GM13977 (cell line): ENCODE data around the gene AHDC1.

Experiments
- DNase-seq: peaks from one replicate; pipeline ENCODE4 v3.0.0; 2012; ENCODE audit warnings: low spot score
- in situ Hi-C: fragments of 300-500 bp; cut with MboI; formaldehyde crosslinking; loops from one replicate; pipeline ENCODE4 v1.12.0; 2022; ENCODE audit warnings: low sequenced_read_pairs, low pct_unique_long_range_greater_than_20kb, mixed read lengths, inconsistent platforms; ENCODE audit not compliant: unreplicated experiment
- TF ChIP-seq, protein P1 (sequence below): IDR thresholded peaks from 2 replicates; pipeline ENCODE4 v1.5.1; 2012; ENCODE audit warnings: mild to moderate bottlenecking, control low read depth; ENCODE audit not compliant: insufficient read depth; ENCODE audit errors: extremely low read depth, missing control alignments

Gene AHDC1

DNA sequence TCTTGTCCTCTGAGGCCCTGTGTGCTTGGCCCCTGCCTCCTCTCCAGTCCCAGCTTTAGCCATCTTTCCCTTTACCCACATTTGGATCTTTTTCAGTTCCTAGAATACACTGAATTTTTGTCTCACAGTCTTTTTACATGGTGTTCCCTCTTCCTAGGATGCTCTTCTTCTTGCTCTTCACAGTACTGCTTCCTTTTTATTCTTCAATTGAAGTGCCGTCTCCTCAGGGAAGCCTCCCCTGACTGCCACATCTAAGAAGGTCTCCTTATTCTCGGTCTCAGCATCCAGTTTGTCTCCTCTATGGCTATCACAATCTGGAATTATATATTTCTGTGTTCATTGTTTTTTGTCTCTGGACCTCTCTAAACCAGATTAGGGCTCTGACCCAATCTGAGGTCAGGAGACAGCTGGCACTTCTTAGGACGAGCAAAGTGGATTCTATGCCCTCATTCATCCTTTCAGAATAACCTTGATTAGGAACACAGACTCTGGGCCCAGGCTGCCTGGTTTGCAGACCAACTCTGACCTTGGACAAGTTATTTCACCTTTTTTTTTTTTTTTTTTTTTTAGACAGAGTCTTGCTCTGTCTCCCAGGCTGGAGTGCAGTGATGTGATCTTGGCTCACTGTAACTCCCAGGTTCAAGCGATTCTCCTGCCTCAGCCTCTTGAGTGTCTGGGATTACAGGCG, 34.2 kb upstream of the AHDC1 start:
- in situ Hi-C loops, result no loop called here
- TF ChIP-seq, protein P1, sequence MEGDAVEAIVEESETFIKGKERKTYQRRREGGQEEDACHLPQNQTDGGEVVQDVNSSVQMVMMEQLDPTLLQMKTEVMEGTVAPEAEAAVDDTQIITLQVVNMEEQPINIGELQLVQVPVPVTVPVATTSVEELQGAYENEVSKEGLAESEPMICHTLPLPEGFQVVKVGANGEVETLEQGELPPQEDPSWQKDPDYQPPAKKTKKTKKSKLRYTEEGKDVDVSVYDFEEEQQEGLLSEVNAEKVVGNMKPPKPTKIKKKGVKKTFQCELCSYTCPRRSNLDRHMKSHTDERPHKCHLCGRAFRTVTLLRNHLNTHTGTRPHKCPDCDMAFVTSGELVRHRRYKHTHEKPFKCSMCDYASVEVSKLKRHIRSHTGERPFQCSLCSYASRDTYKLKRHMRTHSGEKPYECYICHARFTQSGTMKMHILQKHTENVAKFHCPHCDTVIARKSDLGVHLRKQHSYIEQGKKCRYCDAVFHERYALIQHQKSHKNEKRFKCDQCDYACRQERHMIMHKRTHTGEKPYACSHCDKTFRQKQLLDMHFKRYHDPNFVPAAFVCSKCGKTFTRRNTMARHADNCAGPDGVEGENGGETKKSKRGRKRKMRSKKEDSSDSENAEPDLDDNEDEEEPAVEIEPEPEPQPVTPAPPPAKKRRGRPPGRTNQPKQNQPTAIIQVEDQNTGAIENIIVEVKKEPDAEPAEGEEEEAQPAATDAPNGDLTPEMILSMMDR, result no peak

DNA sequence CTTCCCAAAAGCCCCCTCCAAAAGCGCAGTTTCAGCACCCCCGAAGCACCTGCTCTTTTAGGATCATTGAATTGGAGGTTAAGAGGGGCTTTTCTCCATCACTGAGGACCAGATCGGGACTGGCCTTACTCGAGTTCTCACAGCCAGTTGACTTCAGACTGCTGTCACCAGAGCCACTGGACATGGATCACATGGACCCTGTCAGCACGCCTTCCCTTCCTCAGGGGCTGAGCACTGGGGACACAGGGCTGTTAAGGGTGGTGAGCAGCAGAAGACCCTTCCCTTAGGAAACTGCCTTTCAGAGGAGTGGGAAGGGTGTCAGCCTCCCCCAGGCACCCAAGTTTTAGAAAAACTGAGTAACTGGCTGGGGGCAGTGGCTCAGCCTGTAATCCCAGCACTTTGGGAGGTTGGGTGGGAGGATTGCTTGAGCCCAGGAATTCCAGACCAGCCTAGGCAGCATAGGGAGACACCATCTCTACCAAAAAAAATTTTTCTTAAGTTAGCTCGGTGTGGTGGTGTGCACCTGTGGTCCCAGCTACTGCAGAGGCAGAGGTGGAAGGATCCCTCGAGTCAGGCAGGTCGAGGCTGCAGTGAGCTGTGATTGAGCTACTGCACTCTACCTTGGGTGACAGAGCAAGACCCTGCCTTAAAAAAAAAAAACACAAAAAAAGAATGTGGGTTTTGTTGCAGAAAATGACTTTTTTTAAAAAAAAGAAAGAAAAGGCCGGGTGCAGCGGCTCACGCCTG, 31.6 kb upstream of the AHDC1 start:
- DNase-seq, result no peak
- TF ChIP-seq, protein P1, result no peak
- in situ Hi-C loops, result no loop called here

More for the DNA sequence above, 34.2 kb upstream of the AHDC1 start:
- DNase-seq, result no peak

DNA sequence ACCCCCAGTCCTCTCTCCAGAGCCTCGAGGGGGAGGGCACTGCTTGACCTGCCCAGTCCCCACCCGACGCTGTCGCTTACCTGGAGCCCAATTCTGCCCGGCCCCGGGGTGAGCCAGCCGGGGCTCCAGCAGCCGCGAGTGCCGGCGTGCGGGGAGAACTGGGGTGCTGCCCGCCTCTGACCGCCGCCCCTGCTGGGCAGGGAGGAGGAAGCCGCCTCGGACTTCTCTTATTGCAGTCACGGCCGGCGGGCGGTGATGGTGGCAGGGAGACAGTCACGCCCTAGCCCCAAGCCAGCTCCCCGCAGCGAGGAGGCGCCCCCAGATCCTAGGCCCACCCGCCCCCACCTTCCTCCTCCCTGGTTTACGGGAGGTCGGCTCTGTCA, 31.0 kb upstream of the AHDC1 start, which contains the start of gene FGR:
Gene FGR (minus strand): TSS at position 201 of the 383 bp plus-strand sequence. CDS start 11,269 bp downstream, outside the sequence.
- DNase-seq, result no peak
- TF ChIP-seq, protein P1, result no peak
- in situ Hi-C loops, result no loop called here

DNA sequence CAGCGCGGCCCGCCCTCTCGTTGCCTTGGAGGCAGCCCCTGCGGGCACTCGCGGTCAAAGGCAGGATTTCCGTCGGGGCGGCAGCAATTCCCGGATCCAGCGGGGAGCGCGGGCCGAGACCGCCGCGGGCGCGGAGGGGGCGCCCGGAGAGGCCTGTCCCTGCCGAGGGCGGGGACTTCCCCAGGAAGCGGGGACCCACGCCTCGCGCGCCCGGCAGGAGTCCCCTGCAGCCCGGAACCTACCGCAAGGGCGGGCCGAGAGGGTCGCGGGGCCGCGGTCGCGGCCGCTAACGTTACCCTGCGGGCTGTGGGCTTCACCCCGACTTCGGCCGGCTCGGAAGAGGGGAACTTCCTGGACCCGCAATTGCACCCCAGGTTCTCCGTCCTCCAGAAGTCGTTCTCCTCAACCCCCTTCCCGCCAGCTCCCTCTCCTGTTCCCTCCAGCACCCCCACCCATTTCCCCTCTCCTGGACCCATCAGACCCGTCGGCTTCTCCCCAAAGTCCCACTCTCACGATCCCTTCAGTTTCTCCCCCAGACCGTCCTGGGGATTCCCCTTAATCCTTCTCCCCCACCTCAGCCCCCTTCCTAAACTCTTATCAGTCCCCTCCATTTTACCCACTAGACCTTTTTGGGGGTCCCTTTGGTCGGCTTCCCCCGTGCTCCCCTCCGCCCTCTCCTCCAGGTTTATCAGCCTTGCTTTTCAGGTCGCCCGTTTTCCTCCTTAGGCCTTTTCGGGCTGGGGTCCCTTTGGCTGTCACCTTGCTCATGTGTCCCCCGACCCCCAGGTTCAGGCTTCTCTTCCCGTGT, 30.4 kb upstream of the AHDC1 start:
- DNase-seq, result no peak
- TF ChIP-seq, protein P1, result no peak
- in situ Hi-C loops, result no loop called here

DNA sequence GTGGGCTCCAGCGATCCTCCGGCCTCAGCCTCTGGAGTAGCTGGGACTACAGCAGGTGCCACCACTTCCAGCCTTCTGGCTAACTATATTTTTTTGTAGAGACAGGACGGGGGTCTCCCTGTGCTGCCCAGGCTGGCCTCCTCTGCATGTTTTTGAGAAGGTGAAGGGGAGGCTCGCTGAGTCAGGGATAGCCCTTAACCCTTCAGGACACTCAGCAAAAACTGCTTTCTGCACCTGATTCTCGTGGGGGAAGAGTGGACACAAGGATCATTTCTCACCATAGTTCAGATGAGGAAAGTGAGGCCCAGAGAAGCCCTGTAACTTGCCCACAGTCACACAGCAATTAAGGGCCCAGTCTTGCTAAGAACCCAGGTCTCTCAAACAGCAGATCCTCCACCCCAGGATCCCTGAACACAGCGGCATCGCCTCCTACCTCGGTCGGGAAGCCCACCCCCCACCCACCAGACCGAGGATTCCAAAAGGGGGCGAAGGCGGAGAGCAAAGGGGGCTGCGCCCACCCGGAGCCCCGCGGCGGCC, 29.8 kb upstream of the AHDC1 start:
- DNase-seq, result no peak
- in situ Hi-C loops, result no loop called here

DNA sequence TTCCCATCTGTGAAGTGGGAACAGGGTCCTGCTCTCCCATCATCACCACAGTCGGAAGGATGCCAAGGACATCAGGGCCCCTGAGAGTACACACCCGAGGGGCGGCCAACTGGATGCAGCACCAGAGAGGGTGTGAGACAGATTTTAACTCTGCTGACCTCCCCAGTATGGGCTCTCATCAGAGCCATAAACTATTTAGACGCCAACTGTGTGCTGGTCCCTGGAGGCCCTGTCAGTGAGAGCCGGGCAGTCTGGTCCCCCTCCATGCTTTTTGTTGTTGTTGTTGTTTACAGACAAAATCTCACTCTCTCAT, 29.3 kb upstream of the AHDC1 start:
- DNase-seq, result no peak
- in situ Hi-C loops, result no loop called here
- TF ChIP-seq, protein P1, result no peak

More for the DNA sequence above, 29.8 kb upstream of the AHDC1 start:
- TF ChIP-seq, protein P1, result no peak
